SK-N-SH (cell line): Measurements from ENCODE around the gene RGR. TPM values are rescaled to one million over a fixed set of nuclear protein-coding genes. Genes with fewer than 3 reads are reported as not detected.

ENCODE experiments used
- CTCF ChIA-PET: fragments of 300-600, 350-600 bp; formaldehyde crosslinking; extraction: SDS; loops from one replicate; lab custom pipeline; 2021; lab: Yijun Ruan, JAX
- POLR2A ChIA-PET: fragments of 350-600 bp; sonication (Branson Sonifier 250); formaldehyde crosslinking; extraction: SDS; loops from one replicate; lab custom pipeline; 2020; ENCODE audit warnings: antibody characterized with exemption, inconsistent platforms; lab: Yijun Ruan, JAX
- DNase-seq: peaks from one replicate; pipeline ENCODE4 v3.0.0; 2012
- H2AFZ ChIP-seq: fragments of 200-600 bp; sonication (generic); 2 replicates; pipeline ENCODE4 v1.8.1; 2016; ENCODE audit warnings: antibody characterized with exemption, mild to moderate bottlenecking, low read depth
- H3F3A ChIP-seq: fragments of 200-600 bp; sonication (generic); replicated peaks from 2 replicates; pipeline ENCODE3; 2016; ENCODE audit warnings: antibody characterized with exemption, mild to moderate bottlenecking; ENCODE audit not compliant: insufficient read depth
- H3K27ac ChIP-seq, 2 experiments: fragments of 200-500 bp in 1 of 2; fragments of 200-600 bp in 1 of 2; sonication (Bioruptor generic) in 1 of 2; sonication (generic), shearing (Covaris generic) in 1 of 2; 2 replicates each; pipeline versions ENCODE4 v1.5.1 to v1.6.1; 2014 to 2016; ENCODE audit warnings: low read depth in 2 of 2, inconsistent platforms in 1 of 2, low read length in 1 of 2, mild to moderate bottlenecking in 1 of 2, mixed read lengths in 1 of 2
- H3K27me3 ChIP-seq: fragments of 200-600 bp; sonication (generic), shearing (Covaris generic); 2 replicates; pipeline ENCODE4 v1.6.1; 2016; ENCODE audit warnings: mixed run types; ENCODE audit not compliant: insufficient read depth
- H3K36me3 ChIP-seq, 2 experiments: fragments of 200-500 bp in 1 of 2; fragments of 200-600 bp in 1 of 2; sonication (Bioruptor generic) in 1 of 2; sonication (generic) in 1 of 2; replicated peaks in 1 of 2; 2 replicates each; pipeline versions ENCODE3 to v1.5.1; 2014 to 2016; ENCODE audit warnings: low read length in 1 of 2, mild to moderate bottlenecking in 1 of 2; ENCODE audit not compliant: insufficient read depth in 2 of 2, control insufficient read depth in 1 of 2
- H3K4me1 ChIP-seq, 2 experiments: fragments of 200-500 bp in 1 of 2; fragments of 200-600 bp in 1 of 2; sonication (Bioruptor generic) in 1 of 2; sonication (generic), shearing (Covaris generic) in 1 of 2; 2 replicates each; pipeline versions ENCODE4 v1.5.1 to v1.6.1; 2014 to 2016; ENCODE audit warnings: low read depth in 1 of 2, low read length in 1 of 2, mixed run types in 1 of 2; ENCODE audit not compliant: insufficient read depth in 2 of 2, control insufficient read depth in 1 of 2
- H3K4me2 ChIP-seq: fragments of 200-600 bp; sonication (generic), shearing (Covaris generic); 2 replicates; pipeline ENCODE4 v1.6.1; 2017; ENCODE audit warnings: mixed run types
- H3K4me3 ChIP-seq, 2 experiments: fragments of 200-500 bp in 1 of 2; fragments of 200-600 bp in 1 of 2; sonication (Bioruptor generic) in 1 of 2; sonication (generic), shearing (Covaris generic) in 1 of 2; 2 replicates each; pipeline versions ENCODE4 v1.5.1 to v1.8.1; 2014 to 2016; ENCODE audit warnings: low read depth in 2 of 2, inconsistent platforms in 1 of 2, low read length in 1 of 2, mild to moderate bottlenecking in 1 of 2, mixed read lengths in 1 of 2, moderate library complexity in 1 of 2
- H3K79me2 ChIP-seq: fragments of 200-600 bp; sonication (generic); 2 replicates; pipeline ENCODE4 v1.8.1; 2017; ENCODE audit warnings: mild to moderate bottlenecking; ENCODE audit not compliant: insufficient read depth
- H3K9ac ChIP-seq: fragments of 200-600 bp; sonication (generic); 2 replicates; pipeline ENCODE4 v1.6.1; 2017; ENCODE audit warnings: mixed run types
- H3K9me2 ChIP-seq: fragments of 200-600 bp; sonication (generic); 2 replicates; pipeline ENCODE4 v1.6.1; 2017; ENCODE audit warnings: mixed run types
- H3K9me3 ChIP-seq: fragments of 200-600 bp; sonication (generic); 2 replicates; pipeline ENCODE4 v1.6.1; 2017; ENCODE audit warnings: mixed run types, mild to moderate bottlenecking, moderate library complexity
- H4K20me1 ChIP-seq: fragments of 200-600 bp; sonication (generic); 2 replicates; pipeline ENCODE4 v1.6.1; 2017; ENCODE audit warnings: mild to moderate bottlenecking, mixed run types; ENCODE audit not compliant: insufficient read depth
- ELF1 ChIP-seq: IDR thresholded peaks from 2 replicates; pipeline ENCODE4 v1.4.0; 2012
- EZH2phosphoT487 ChIP-seq: fragments of 200-600 bp; sonication (generic); IDR thresholded peaks from 2 replicates; pipeline ENCODE4 v1.6.1; 2017; ENCODE audit warnings: low read depth, mixed run types, mild to moderate bottlenecking, antibody characterized with exemption, moderate library complexity, borderline replicate concordance
- FOXJ3 ChIP-seq: sonication (generic); formaldehyde crosslinking; IDR thresholded peaks from 2 replicates; pipeline ENCODE4 v1.5.1; 2020; ENCODE audit warnings: mild to moderate bottlenecking, missing genetic modification reagents
- JUND ChIP-seq: IDR thresholded peaks from 2 replicates; pipeline ENCODE4 v1.4.0; 2012
- MEF2A ChIP-seq: IDR thresholded peaks from 2 replicates; pipeline ENCODE4 v1.4.0; 2012; ENCODE audit warnings: low read depth, borderline replicate concordance
- MXI1 ChIP-seq: IDR thresholded peaks from 2 replicates; pipeline ENCODE4 v1.6.1; 2012; ENCODE audit warnings: mild to moderate bottlenecking, low read depth, low read length, improper control_type of control experiment
- NFIC ChIP-seq: IDR thresholded peaks from 2 replicates; pipeline ENCODE4 v1.4.0; 2012; ENCODE audit warnings: borderline replicate concordance
- NRF1 ChIP-seq: IDR thresholded peaks from 2 replicates; pipeline ENCODE4 v1.6.1; 2012; ENCODE audit warnings: low read depth, mild to moderate bottlenecking, low read length
- SMC3 ChIP-seq: IDR thresholded peaks from 2 replicates; pipeline ENCODE4 v1.6.1; 2012; ENCODE audit warnings: low read depth, low read length, improper control_type of control experiment
- TAF1 ChIP-seq: IDR thresholded peaks from 2 replicates; pipeline ENCODE4 v1.6.1; 2012; ENCODE audit warnings: low read depth, mild to moderate bottlenecking, low read length, moderate library complexity, borderline replicate concordance
- TCF12 ChIP-seq: IDR thresholded peaks from 2 replicates; pipeline ENCODE4 v1.4.0; 2012
- YY1 ChIP-seq: IDR thresholded peaks from 2 replicates; pipeline ENCODE4 v1.4.0; 2012; ENCODE audit warnings: low read depth, mild to moderate bottlenecking
- WGBS: methylation state at CpG from one replicate; pipeline ENCODE4 v1.1.6; 2017; ENCODE audit warnings: low lambda C conversion rate; 5-methylcytosine and 5-hydroxymethylcytosine counted together
- polyA plus RNA-seq, 3 experiments: library from polyadenylated mRNA; depleted of rRNA; stranded (reverse); fragments of >200 nt; gene quantifications; 2 replicates each; pipeline ENCODE4 v1.2.3, GENCODE V29; 2012
- TF ChIP-seq, protein P1 (sequence below): IDR thresholded peaks from 2 replicates; pipeline ENCODE4 v1.6.1; 2012; ENCODE audit warnings: mild to moderate bottlenecking, low read depth, low read length, moderate library complexity
- TF ChIP-seq, protein P2 (sequence below): IDR thresholded peaks from 2 replicates; pipeline ENCODE4 v1.4.0; 2012; ENCODE audit warnings: low read depth
- TF ChIP-seq, protein P3 (sequence below): fragments of 200-600 bp; sonication (generic); IDR thresholded peaks from 2 replicates; pipeline ENCODE4 v1.6.1; 2017; ENCODE audit warnings: antibody characterized with exemption, mild to moderate bottlenecking, moderate library complexity
- TF ChIP-seq, protein P4 (sequence below): IDR thresholded peaks from 2 replicates; pipeline ENCODE4; 2012
- TF ChIP-seq, protein P5 (sequence below): IDR thresholded peaks from 2 replicates; pipeline ENCODE4 v1.4.0; 2012; ENCODE audit warnings: low read depth, borderline replicate concordance

The RGR gene
- polyA plus RNA-seq, 1 of the 3 experiments (the other 2 are of a cell fraction), result not detected

DNA sequence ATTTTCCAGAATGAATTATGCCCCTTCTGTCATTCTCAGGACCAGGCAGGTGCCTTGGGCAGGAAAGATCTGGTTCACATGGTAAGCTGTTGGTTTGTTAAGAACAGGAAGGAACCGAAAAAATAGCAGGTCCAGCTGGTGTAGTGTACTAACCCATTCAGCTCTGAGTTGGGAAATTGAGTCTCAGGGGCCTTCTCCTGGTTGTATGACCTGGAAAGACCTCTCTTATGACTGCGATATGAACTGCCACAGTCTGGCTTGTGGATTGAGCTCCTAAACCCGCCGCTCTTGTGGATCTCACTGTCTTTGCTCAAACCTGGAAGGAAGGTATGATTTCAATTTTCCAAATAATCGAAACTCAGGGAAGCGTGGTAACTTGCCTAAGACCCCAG, 8.1 kb upstream of the RGR start:
- TF ChIP-seq SMC3 (no peak), JUND (no peak), MEF2A (no peak), NRF1 (no peak), NFIC (no peak)
- TF ChIP-seq, protein P1, sequence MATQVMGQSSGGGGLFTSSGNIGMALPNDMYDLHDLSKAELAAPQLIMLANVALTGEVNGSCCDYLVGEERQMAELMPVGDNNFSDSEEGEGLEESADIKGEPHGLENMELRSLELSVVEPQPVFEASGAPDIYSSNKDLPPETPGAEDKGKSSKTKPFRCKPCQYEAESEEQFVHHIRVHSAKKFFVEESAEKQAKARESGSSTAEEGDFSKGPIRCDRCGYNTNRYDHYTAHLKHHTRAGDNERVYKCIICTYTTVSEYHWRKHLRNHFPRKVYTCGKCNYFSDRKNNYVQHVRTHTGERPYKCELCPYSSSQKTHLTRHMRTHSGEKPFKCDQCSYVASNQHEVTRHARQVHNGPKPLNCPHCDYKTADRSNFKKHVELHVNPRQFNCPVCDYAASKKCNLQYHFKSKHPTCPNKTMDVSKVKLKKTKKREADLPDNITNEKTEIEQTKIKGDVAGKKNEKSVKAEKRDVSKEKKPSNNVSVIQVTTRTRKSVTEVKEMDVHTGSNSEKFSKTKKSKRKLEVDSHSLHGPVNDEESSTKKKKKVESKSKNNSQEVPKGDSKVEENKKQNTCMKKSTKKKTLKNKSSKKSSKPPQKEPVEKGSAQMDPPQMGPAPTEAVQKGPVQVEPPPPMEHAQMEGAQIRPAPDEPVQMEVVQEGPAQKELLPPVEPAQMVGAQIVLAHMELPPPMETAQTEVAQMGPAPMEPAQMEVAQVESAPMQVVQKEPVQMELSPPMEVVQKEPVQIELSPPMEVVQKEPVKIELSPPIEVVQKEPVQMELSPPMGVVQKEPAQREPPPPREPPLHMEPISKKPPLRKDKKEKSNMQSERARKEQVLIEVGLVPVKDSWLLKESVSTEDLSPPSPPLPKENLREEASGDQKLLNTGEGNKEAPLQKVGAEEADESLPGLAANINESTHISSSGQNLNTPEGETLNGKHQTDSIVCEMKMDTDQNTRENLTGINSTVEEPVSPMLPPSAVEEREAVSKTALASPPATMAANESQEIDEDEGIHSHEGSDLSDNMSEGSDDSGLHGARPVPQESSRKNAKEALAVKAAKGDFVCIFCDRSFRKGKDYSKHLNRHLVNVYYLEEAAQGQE, result no peak
- TF ChIP-seq, protein P2, sequence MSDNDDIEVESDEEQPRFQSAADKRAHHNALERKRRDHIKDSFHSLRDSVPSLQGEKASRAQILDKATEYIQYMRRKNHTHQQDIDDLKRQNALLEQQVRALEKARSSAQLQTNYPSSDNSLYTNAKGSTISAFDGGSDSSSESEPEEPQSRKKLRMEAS, result no peak
- TF ChIP-seq, all 33 proteins: peak for 0
- no peaks in the 10 kb centered on the region for H3K36me3 ChIP-seq
- WGBS, result 72% methylated on average over 6 of the region's 6 CpGs
- H3K4me3 ChIP-seq, result no peak overlapping the region
- ChIA-PET POLR2A (no interaction called here), CTCF (interaction anchor here (1.1 to 2.5 kb wide), 3 partner anchors 28 to 300 kb away, joined by 3 to 7 read pairs (median 3); no protein-coding TSS in a partner anchor)
- H3K9ac ChIP-seq, result no peak overlapping the region
- no peak overlapping the region for H3K27ac ChIP-seq
- no peak for DNase-seq
- no peak overlapping the region for H3K4me2 ChIP-seq
- no peak overlapping the region for H2AFZ ChIP-seq
- no peaks in the 10 kb centered on the region for H3K79me2 ChIP-seq
- no peaks in the 10 kb centered on the region for H3K27me3 ChIP-seq
- no peaks in the 10 kb centered on the region for H3K9me2 ChIP-seq
- H3K9me3 ChIP-seq, result no peaks in the 10 kb centered on the region
- H3F3A ChIP-seq, result no peaks in the 10 kb centered on the region
- H3K4me1 ChIP-seq, result no peaks in the 10 kb centered on the region
- no peaks in the 10 kb centered on the region for H4K20me1 ChIP-seq

DNA sequence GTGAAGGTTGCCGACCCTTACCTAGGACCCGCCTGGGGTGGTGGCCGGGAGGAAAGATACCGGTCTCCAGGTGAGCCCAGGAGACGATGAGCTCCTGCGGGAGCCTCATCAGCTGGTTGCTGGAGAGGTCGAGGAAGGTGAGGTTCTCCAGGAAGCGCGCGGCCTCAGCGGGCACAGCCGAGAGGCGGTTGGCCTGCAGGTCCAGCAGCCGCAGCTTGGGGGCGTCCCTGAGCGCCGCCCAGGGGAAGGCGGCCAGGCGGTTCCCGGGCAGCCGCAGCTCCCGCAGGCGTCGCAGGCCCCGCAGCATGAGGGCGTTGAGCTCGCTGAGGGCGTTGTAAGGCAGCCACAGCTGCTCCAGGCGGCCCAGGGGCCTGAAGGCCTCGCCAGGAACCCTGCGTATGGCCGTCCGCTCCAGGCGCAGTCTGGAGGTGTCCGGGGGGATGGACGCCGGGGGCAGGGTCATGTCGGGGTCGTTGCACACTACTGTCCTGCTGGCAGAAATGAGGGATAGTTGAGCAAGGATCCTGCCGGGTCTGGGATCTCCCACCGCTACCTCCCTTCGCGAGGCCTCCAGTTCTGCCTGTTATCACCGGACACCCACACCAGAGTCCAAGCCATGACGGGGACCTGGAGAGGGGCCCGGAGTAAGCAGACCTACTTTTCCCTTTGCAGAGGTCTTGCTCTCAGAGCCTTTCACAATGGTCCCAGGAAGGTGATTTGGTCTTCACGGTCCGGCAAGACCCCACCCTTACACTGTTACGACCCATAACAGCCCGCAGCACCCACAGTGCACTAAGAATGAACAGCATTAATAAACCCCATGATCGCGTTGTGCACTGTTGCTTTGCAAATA, 7.4 kb upstream of the RGR start:
- DNase-seq, result no peak
- Histone ChIP-seq H3K79me2 (no peaks in the 10 kb centered on the region), H3K9me3 (no peaks in the 10 kb centered on the region), H3K9ac (no peak overlapping the region), H2AFZ (no peak overlapping the region), H3K4me2 (no peak overlapping the region), H3K9me2 (no peaks in the 10 kb centered on the region), H3F3A (no peaks in the 10 kb centered on the region), H3K4me3 (no peak overlapping the region), H3K4me1 (no peaks in the 10 kb centered on the region), H3K27me3 (no peaks in the 10 kb centered on the region), H3K36me3 (no peaks in the 10 kb centered on the region), H3K27ac (no peak overlapping the region), H4K20me1 (no peaks in the 10 kb centered on the region)
- ChIA-PET CTCF (interaction anchor here (1.1 to 2.5 kb wide), 3 partner anchors 28 to 300 kb away, joined by 3 to 7 read pairs (median 3); no protein-coding TSS in a partner anchor), POLR2A (interaction anchor here (0.7 kb wide), 1 partner anchor 363 kb away, joined by 5 read pairs; no protein-coding TSS in a partner anchor)
- WGBS, result 75% methylated on average over 28 of the region's 52 CpGs
- no peak for TF ChIP-seq YY1
- TF ChIP-seq, protein P3, sequence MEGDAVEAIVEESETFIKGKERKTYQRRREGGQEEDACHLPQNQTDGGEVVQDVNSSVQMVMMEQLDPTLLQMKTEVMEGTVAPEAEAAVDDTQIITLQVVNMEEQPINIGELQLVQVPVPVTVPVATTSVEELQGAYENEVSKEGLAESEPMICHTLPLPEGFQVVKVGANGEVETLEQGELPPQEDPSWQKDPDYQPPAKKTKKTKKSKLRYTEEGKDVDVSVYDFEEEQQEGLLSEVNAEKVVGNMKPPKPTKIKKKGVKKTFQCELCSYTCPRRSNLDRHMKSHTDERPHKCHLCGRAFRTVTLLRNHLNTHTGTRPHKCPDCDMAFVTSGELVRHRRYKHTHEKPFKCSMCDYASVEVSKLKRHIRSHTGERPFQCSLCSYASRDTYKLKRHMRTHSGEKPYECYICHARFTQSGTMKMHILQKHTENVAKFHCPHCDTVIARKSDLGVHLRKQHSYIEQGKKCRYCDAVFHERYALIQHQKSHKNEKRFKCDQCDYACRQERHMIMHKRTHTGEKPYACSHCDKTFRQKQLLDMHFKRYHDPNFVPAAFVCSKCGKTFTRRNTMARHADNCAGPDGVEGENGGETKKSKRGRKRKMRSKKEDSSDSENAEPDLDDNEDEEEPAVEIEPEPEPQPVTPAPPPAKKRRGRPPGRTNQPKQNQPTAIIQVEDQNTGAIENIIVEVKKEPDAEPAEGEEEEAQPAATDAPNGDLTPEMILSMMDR, result no peak
- TF ChIP-seq JUND, result no peak
- no peak for TF ChIP-seq EZH2phosphoT487
- no peak for TF ChIP-seq TCF12
- no peak for TF ChIP-seq FOXJ3 (CRISPR knock-in tag)
- TF ChIP-seq, protein P4, sequence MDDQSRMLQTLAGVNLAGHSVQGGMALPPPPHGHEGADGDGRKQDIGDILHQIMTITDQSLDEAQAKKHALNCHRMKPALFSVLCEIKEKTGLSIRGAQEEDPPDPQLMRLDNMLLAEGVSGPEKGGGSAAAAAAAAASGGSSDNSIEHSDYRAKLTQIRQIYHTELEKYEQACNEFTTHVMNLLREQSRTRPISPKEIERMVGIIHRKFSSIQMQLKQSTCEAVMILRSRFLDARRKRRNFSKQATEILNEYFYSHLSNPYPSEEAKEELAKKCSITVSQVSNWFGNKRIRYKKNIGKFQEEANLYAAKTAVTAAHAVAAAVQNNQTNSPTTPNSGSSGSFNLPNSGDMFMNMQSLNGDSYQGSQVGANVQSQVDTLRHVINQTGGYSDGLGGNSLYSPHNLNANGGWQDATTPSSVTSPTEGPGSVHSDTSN, result no peak
- TF ChIP-seq NRF1, result no peak
- TF ChIP-seq, protein P5, sequence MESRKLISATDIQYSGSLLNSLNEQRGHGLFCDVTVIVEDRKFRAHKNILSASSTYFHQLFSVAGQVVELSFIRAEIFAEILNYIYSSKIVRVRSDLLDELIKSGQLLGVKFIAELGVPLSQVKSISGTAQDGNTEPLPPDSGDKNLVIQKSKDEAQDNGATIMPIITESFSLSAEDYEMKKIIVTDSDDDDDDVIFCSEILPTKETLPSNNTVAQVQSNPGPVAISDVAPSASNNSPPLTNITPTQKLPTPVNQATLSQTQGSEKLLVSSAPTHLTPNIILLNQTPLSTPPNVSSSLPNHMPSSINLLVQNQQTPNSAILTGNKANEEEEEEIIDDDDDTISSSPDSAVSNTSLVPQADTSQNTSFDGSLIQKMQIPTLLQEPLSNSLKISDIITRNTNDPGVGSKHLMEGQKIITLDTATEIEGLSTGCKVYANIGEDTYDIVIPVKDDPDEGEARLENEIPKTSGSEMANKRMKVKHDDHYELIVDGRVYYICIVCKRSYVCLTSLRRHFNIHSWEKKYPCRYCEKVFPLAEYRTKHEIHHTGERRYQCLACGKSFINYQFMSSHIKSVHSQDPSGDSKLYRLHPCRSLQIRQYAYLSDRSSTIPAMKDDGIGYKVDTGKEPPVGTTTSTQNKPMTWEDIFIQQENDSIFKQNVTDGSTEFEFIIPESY, result no peak
- no peak for TF ChIP-seq SMC3
- TF ChIP-seq TAF1, result no peak
- no peak for TF ChIP-seq ELF1
- no peak for TF ChIP-seq MXI1
